OCI-LY1 (cell line): Measurements from ENCODE around the gene SH3PXD2A.

ENCODE experiments used
- EZH2 ChIP-seq: fragments of 200-600 bp; sonication (generic), shearing (Covaris generic); IDR thresholded peaks from 2 replicates; pipeline ENCODE4 v1.8.0; 2017; ENCODE audit warnings: borderline replicate concordance, mixed run types, mild to moderate bottlenecking, antibody characterized with exemption, low read length, moderate library complexity, mixed read lengths
- TF ChIP-seq, protein P1 (sequence below): fragments of 200-600 bp; sonication (generic), shearing (Covaris generic); IDR thresholded peaks from 2 replicates; pipeline ENCODE4 v1.5.1; 2017; ENCODE audit warnings: mild to moderate bottlenecking, antibody characterized with exemption, low read length, moderate library complexity, mixed read lengths

DNA sequence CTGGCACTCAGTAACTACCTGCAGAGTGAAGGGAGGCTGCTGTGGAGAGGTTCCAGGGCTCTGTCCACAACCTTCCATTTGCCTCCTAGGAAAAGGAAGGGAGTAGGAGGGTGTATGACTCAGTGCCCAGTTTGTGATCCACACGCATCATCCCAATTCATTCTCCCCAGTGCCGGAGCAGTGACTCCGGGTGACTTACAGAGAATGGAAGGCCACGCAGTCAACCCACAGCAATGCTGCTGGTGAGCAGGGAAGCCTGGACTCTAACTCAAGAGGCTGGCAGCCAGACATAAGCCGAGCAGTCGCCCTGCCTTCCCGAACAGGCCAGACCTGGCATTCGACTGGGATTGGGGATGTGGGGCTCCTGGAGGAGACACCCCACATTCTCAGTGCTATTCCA is 139.9 kb downstream of the SH3PXD2A start:
- TF ChIP-seq, protein P1, sequence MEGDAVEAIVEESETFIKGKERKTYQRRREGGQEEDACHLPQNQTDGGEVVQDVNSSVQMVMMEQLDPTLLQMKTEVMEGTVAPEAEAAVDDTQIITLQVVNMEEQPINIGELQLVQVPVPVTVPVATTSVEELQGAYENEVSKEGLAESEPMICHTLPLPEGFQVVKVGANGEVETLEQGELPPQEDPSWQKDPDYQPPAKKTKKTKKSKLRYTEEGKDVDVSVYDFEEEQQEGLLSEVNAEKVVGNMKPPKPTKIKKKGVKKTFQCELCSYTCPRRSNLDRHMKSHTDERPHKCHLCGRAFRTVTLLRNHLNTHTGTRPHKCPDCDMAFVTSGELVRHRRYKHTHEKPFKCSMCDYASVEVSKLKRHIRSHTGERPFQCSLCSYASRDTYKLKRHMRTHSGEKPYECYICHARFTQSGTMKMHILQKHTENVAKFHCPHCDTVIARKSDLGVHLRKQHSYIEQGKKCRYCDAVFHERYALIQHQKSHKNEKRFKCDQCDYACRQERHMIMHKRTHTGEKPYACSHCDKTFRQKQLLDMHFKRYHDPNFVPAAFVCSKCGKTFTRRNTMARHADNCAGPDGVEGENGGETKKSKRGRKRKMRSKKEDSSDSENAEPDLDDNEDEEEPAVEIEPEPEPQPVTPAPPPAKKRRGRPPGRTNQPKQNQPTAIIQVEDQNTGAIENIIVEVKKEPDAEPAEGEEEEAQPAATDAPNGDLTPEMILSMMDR: no peak
- no peak for TF ChIP-seq EZH2
